NCI-H460 (cell line): ENCODE measurements around the gene HOXC10. TPM values are rescaled to one million over a fixed set of nuclear protein-coding genes. Genes with fewer than 3 reads are reported as not detected.

ENCODE experiments used
- DNase-seq: peaks from one replicate; pipeline ENCODE4 v3.0.0-alpha.2; 2016; ENCODE audit warnings: low read depth; ENCODE audit errors: extremely low read depth
- total RNA-seq: library from RNA; depleted of rRNA; stranded (reverse); fragments of >200 nt; shearing (Covaris generic); gene quantifications from 2 replicates; pipeline ENCODE4 v1.2.3, GENCODE V29; 2014

HOXC10 gene
- total RNA-seq, 1 experiment from 2014 or later = 0.59 TPM

DNA sequence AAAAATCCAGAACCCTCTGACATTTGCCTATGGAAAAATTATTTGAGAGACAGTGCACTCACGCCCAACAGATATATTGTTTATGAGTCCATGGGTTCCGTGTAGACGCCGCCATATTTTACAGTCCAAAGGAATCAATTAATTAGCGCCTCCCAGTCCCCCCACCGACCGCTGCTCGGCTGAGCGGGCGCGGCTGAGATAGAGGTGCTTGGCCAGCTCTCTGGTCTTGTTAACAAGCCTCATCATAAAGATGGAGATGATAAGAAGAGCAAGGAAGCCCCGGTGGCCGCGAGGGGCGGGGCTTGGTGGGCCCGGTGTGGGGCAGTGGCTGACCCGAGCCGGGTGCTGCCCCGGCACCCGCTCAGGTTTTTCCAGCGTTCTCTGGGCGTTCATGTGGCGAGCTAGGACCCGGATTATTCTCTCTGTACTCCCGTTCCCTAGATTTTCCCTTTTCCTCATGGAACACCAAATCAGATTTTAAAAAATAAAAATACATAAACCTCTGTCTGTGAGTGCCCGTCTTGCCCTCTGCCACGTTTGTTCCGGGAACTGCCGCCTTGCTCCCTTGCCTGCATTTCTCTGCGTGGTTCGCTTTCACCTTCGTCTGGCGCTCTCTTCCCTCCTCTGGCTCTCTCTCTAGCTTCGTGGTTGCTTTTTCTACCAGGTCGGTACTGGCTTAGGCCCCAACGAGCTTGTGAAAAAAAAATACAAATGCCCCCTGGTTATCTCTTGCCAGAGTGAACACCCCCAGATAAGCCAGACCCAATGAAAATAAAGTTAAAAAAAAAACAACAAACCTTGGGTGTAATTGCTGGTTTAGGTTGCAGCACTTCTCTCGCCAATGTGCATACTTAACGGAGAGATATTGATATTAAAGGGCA is 21.3 kb upstream of the HOXC10 start:
- DNase-seq = no peak

GRCh38 chr12:53964315-53964713 is 20.6 kb upstream of the HOXC10 start:
- no peak for DNase-seq

GRCh38 chr12:53965281-53966084 is 19.5 kb upstream of the HOXC10 start:
- no peak for DNase-seq

- no peak for DNase-seq
These were observed 18.9 kb upstream of the HOXC10 start for GRCh38 chr12:53966085-53966384.

- no peak for DNase-seq
These were observed 18.4 kb upstream of the HOXC10 start for GRCh38 chr12:53966385-53967133.

- DNase-seq = no peak
These were observed 17.5 kb upstream of the HOXC10 start for GRCh38 chr12:53967421-53967925.

- no peak for DNase-seq
These were observed 16.5 kb upstream of the HOXC10 start for GRCh38 chr12:53968214-53969127.

DNA sequence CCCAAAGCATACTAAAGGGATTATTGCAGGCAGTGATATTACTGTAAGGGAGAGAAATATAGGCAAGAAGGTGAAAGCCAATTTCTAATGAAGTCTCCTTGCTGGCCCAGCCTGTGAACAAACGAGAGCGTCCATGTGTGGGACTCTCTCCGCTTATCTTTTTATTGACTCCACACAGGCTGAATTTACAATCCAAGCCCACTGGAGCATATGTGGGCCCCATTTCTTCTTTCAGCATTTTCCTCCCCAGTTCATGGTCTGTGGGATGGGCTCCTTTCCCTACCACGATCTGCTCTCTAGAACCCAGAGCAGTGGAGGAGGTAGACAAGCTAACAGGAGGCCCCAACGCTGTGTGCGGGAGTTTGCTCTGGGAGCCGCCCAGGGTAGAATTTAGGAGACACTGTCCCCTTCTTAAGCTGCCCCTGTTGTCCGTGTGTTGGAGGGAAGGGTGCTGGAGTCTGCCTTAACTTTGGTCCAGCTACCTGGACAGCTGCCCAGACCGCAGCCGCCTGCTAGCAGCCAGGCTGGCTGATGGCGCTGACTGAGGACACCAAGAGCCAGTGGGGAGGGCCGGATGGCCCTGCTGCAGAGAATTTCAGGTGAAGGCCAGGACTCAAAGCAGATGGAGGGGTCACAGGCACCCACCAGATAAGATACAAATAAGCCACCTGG is 15.2 kb upstream of the HOXC10 start:
- no peak for DNase-seq

DNA sequence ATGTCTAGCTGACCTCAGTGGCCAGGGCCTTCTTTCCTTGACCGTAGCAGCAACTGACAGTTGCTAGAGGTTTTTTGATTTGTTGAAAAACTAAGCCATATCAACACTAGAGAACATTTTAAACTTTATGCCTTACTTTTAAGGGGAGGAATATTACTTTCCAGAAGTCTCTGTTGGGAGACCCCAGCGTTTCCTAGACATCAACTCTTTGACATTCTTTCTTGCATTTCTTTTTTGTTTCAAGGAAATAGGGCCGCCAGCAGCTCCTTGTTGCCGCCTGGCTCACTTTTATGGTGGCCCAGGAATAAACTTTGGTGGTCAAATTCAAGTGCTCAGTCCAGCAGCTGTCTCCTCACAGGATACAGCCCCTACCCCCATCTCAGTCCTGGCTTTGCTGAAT is 14.5 kb upstream of the HOXC10 start:
- DNase-seq = no peak

DNA sequence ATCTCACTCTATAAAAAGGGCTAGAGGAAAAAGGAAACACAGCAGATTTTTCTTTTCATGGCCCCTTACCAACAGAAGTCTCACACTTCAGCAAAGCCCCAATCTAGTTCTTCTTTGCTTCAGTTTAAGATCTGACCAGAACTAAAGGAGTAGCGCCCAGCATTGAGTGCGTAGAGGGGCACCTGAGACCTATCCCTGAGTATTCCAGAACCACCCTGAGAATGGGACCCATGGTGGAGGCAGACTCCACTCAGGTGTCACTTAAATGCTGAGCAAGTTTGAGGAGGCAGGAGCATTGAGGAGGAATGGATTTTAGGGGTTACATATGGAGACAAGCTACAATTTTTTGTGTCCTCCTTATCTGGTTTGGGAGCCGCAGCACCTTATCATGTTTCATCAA is 13.8 kb upstream of the HOXC10 start:
- no peak for DNase-seq

DNA sequence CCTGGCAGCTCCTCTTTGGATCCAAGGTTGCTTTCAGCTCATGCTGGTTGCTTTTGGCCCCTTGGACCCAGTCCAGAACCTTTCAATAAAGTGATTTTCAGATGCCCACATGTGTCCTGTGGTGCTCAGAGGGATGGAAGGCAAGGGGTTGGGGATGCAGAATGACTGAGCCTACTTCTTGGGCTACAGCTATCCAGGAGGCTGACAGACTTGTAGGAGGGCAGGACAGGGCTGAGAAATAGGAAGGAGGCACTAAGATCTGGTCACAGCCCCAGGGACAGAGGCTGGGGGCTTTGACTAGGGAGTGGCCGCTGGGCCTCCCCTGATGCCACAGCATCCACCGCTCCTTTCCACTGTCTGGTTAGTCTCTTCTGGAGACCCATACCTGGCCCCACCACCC is 13.3 kb upstream of the HOXC10 start:
- DNase-seq = no peak

DNA sequence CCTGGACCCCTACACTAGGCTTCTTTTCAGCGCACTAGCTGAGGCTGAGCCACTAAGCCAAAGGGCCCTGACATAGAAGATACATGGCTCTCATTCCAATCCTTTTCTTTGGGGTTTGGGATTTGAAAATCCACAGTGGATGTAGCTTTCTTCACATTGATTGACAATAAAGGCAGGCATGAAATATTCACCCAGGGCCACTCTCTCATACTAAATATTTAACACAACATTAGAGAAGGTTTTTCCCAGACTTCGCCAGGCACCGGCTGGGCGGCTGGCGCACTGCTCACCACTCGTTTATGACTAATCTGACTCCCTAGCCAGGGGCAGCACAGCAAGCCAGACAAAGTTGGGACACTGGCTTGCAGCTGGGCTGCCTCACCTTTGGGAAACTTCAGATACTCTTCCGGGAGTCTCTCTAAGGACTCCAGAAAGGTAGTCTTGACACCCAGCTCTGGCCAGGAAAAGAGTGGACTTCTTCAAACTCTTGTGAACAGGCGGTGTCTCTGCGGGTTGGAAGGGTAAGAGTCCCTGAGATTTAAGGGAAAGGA is 12.7 kb upstream of the HOXC10 start:
- DNase-seq = no peak

GRCh38 chr12:53972722-53973235 is 12.2 kb upstream of the HOXC10 start, which contains the start of gene HOXC11:
Gene HOXC11 (plus strand): TSS chr12:53973126. CDS start chr12:53973242, 116 bp downstream.
- DNase-seq = no peak

GRCh38 chr12:53973236-53974042 is 11.5 kb upstream of the HOXC10 start:
- no peak for DNase-seq

DNA sequence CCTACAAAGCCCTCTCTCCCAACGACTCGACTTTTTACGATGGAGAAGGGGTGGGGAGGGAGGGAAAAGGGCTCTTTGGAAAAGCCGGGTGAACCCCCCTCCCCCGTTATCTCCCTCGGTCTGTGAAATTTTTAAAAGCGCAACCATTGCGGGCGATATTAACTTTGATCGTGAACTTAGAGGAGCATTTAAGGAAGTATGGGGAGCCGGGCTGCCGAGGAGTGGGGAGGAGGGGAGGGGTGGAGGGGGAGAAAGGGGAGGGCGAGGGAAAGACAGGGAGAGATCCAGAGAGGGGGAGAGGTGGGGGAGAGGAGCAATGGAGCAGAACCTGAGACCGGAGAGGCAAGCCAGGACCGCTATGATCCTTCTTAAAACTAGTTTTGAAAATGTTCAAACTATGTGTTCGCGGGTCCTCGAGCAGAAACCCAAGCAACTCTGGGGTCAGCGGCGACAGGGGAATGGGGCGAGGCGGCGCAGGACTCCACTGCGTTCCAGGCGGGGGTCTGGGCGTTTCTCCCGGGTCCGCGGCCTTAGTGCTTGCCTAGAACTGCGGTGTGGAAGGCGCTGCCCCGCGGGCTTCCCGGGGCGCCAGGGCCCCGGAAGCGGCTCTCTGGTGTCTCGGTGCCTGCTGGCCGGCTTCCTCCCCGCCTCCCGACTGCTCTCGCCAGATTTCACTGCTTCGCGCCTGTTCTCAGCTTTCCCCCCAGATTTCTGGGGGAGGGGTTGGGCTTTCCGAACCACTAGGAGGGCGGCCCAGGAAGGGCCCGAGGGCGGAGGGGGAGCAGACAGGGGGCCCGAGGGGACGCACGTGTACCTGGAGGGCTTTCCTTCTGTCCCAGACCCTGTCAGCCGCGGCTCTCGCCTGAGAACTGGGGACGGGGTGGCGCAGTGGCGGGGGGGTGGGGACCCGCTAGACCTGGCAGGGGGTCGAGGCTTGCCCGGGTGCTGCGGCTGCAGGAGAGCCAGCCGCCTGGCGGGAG is 10.6 kb upstream of the HOXC10 start, which contains the start of gene HOTAIR:
HOTAIR (minus strand) TSS at position 871 of the 980 bp plus-strand sequence.
- no peak for DNase-seq

DNA sequence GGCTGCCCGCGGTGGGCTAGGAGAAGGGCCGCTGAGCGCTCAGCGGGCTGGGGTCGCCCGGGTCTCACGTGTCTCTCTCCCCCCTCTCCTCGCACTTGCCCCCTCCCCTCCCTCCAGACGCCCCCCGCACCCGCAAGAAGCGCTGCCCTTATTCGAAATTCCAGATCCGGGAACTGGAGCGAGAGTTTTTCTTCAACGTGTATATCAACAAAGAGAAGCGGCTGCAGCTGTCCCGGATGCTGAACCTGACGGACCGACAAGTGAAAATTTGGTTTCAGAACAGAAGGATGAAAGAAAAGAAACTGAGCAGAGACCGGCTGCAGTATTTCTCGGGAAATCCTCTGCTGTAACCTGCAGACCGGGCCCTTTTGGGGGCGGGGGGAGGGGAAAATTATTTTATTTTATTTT is 9.9 kb upstream of the HOXC10 start:
- DNase-seq = no peak
